H1 (cell line): ENCODE results near the gene INPP4B. TPM values are rescaled to one million over a fixed set of nuclear protein-coding genes. Genes with fewer than 3 reads are reported as not detected.

ENCODE experiments used
- CTCF ChIA-PET: fragments of 300-600 bp; sonication (Branson Sonifier 250); formaldehyde crosslinking; loops from one replicate; lab custom pipeline; 2021; ENCODE audit not compliant: partially characterized antibody; lab: Charles Lee
- POLR2A ChIA-PET: fragments of 300-600 bp; sonication (Branson Sonifier 250); formaldehyde crosslinking; loops from one replicate; lab custom pipeline; 2021; ENCODE audit warnings: inconsistent platforms; ENCODE audit not compliant: partially characterized antibody; lab: Charles Lee
- DNase-seq, 2 experiments: peaks; one replicate each; pipeline versions ENCODE4 v3.0.0 to v3.0.0-alpha.2; 2010 to 2022; ENCODE audit warnings: low spot score in 2 of 2, low read depth in 1 of 2, mixed read lengths in 1 of 2
- FAIRE-seq: peaks from 2 replicates; lab custom pipeline; 2011; peaks lifted over from hg19 to GRCh38; lab: Jason Lieb, UNC
- H2AFZ ChIP-seq: 2 replicates; pipeline ENCODE4 v1.8.1; 2012; ENCODE audit warnings: low read length, inconsistent platforms
- H2AK5ac ChIP-seq: 2 replicates; pipeline ENCODE4 v1.6.1; 2013; ENCODE audit warnings: low read depth, low read length
- H2BK120ac ChIP-seq: replicated peaks from 2 replicates; pipeline ENCODE3; 2013; ENCODE audit warnings: low read depth, low read length, inconsistent platforms
- H2BK12ac ChIP-seq: 2 replicates; pipeline ENCODE4 v1.6.1; 2013; ENCODE audit warnings: low read depth, low read length
- H2BK15ac ChIP-seq: 2 replicates; pipeline ENCODE4 v1.6.1; 2013; ENCODE audit warnings: low read length
- H2BK20ac ChIP-seq: 2 replicates; pipeline ENCODE4 v1.6.1; 2013; ENCODE audit warnings: low read length
- H2BK5ac ChIP-seq: 2 replicates; pipeline ENCODE4 v1.6.1; 2013; ENCODE audit warnings: low read depth, low read length
- H3K14ac ChIP-seq: 2 replicates; pipeline ENCODE4 v1.6.1; 2013; ENCODE audit warnings: inconsistent platforms; ENCODE audit not compliant: insufficient read length
- H3K18ac ChIP-seq: 2 replicates; pipeline ENCODE4 v1.6.1; 2013; ENCODE audit warnings: low read length; ENCODE audit errors: extremely low read depth
- H3K23ac ChIP-seq: 2 replicates; pipeline ENCODE4 v1.6.1; 2013; ENCODE audit warnings: inconsistent platforms; ENCODE audit not compliant: insufficient read length
- H3K23me2 ChIP-seq: 2 replicates; pipeline ENCODE4 v1.6.1; 2013; ENCODE audit warnings: low read depth, low read length
- H3K27ac ChIP-seq: 2 replicates; pipeline ENCODE4 v1.6.1; 2011; ENCODE audit warnings: low read depth, low read length, inconsistent platforms
- H3K27me3 ChIP-seq, 4 experiments: replicated peaks in 1 of 4; 1 replicate in 1 of 4; 2 replicates in 3 of 4; pipeline versions ENCODE4 v1.6.1 to v1.8.1; 2011 to 2013; ENCODE audit warnings: low read length in 3 of 4, mild to moderate bottlenecking in 3 of 4, inconsistent platforms in 2 of 4, mixed read lengths in 2 of 4, moderate library complexity in 1 of 4; ENCODE audit not compliant: control insufficient read depth in 3 of 4, insufficient read depth in 3 of 4; ENCODE audit errors: extremely low read depth in 1 of 4
- H3K36me3 ChIP-seq, 4 experiments: 2 replicates each; pipeline versions ENCODE4 v1.6.1 to v1.8.1; 2011 to 2013; ENCODE audit warnings: mild to moderate bottlenecking in 4 of 4, low read length in 3 of 4, moderate library complexity in 2 of 4, control low read depth in 1 of 4, inconsistent platforms in 1 of 4; ENCODE audit not compliant: insufficient read depth in 4 of 4, control insufficient read depth in 2 of 4
- H3K4ac ChIP-seq: replicated peaks from 2 replicates; pipeline ENCODE3; 2013; ENCODE audit warnings: low read length, low read depth, mixed read lengths, inconsistent platforms; ENCODE audit not compliant: insufficient read length
- H3K4me1 ChIP-seq, 4 experiments: replicated peaks in 1 of 4; 1 replicate in 1 of 4; 2 replicates in 3 of 4; pipeline versions ENCODE4 v1.6.1 to v1.8.1; 2011 to 2013; ENCODE audit warnings: low read length in 3 of 4, inconsistent platforms in 2 of 4, mixed read lengths in 1 of 4; ENCODE audit not compliant: insufficient read depth in 4 of 4, control insufficient read depth in 3 of 4
- H3K4me2 ChIP-seq, 2 experiments: 2 replicates each; pipeline versions ENCODE4 v1.6.1 to v1.8.1; 2011 to 2013; ENCODE audit warnings: low read depth in 2 of 2, low read length in 2 of 2, control low read depth in 1 of 2, inconsistent platforms in 1 of 2, mild to moderate bottlenecking in 1 of 2; ENCODE audit not compliant: insufficient read depth in 1 of 2
- H3K4me3 ChIP-seq, 4 experiments: fragments of 200-600, 300-600 bp in 1 of 4; sonication (generic), shearing (Covaris generic), sonication (Bioruptor Twin) in 1 of 4; 2 replicates each; pipeline versions ENCODE4 v1.5.1 to v1.8.1; 2011 to 2016; ENCODE audit warnings: low read length in 4 of 4, low read depth in 3 of 4, control low read depth in 2 of 4, inconsistent platforms in 2 of 4, mild to moderate bottlenecking in 2 of 4, mixed read lengths in 1 of 4, moderate library complexity in 1 of 4; ENCODE audit not compliant: insufficient read depth in 2 of 4; ENCODE audit errors: extremely low read depth in 1 of 4
- H3K56ac ChIP-seq: replicated peaks from 2 replicates; pipeline ENCODE3; 2013; ENCODE audit warnings: low read depth, mild to moderate bottlenecking, mixed read lengths, low read length, inconsistent platforms; ENCODE audit not compliant: insufficient read length
- H3K79me1 ChIP-seq: 2 replicates; pipeline ENCODE4 v1.6.1; 2013; ENCODE audit warnings: low read depth, low read length, control low read depth
- H3K79me2 ChIP-seq, 2 experiments: 2 replicates each; pipeline versions ENCODE4 v1.6.1 to v1.8.1; 2012 to 2013; ENCODE audit warnings: low read length in 2 of 2, mild to moderate bottlenecking in 2 of 2, inconsistent platforms in 1 of 2; ENCODE audit not compliant: insufficient read depth in 2 of 2, control insufficient read depth in 1 of 2
- H3K9ac ChIP-seq, 4 experiments: replicated peaks in 1 of 4; 1 replicate in 1 of 4; 2 replicates in 3 of 4; pipeline versions ENCODE4 v1.6.1 to v1.8.1; 2011 to 2013; ENCODE audit warnings: low read depth in 3 of 4, low read length in 3 of 4, control low read depth in 2 of 4, mild to moderate bottlenecking in 2 of 4, moderate library complexity in 2 of 4, inconsistent platforms in 1 of 4; ENCODE audit errors: extremely low read depth in 1 of 4
- H3K9me3 ChIP-seq, 2 experiments: 2 replicates each; pipeline versions ENCODE4 v1.6.1 to v1.8.1; 2012 to 2013; ENCODE audit warnings: mild to moderate bottlenecking in 2 of 2, moderate library complexity in 2 of 2, control low read depth in 1 of 2, inconsistent platforms in 1 of 2, low read depth in 1 of 2, low read length in 1 of 2, mixed read lengths in 1 of 2; ENCODE audit not compliant: insufficient read depth in 2 of 2
- H4K20me1 ChIP-seq, 2 experiments: replicated peaks in 1 of 2; 2 replicates each; pipeline versions ENCODE3 to v1.8.1; 2011 to 2013; ENCODE audit warnings: inconsistent platforms in 2 of 2, low read length in 2 of 2, mild to moderate bottlenecking in 1 of 2; ENCODE audit not compliant: insufficient read depth in 2 of 2, control insufficient read depth in 1 of 2
- H4K5ac ChIP-seq: 2 replicates; pipeline ENCODE4 v1.6.1; 2013; ENCODE audit warnings: low read length, low read depth, mixed read lengths, inconsistent platforms; ENCODE audit not compliant: insufficient read length
- H4K8ac ChIP-seq: 2 replicates; pipeline ENCODE4 v1.8.0; 2013; ENCODE audit warnings: mild to moderate bottlenecking, moderate library complexity, low read length, inconsistent platforms; ENCODE audit not compliant: insufficient read depth; ENCODE audit errors: extremely low read depth
- H4K91ac ChIP-seq: replicated peaks from 2 replicates; pipeline ENCODE3; 2013; ENCODE audit warnings: low read length, mixed read lengths, inconsistent platforms; ENCODE audit not compliant: insufficient read length
- BACH1 ChIP-seq: IDR thresholded peaks from 2 replicates; pipeline ENCODE4 v1.6.1; 2012; ENCODE audit warnings: low read length, improper control_type of control experiment
- EGR1 ChIP-seq: IDR thresholded peaks from 2 replicates; pipeline ENCODE4 v1.6.1; 2011; ENCODE audit warnings: low read depth, low read length, borderline replicate concordance
- JUND ChIP-seq: IDR thresholded peaks from 2 replicates; pipeline ENCODE4 v1.6.1; 2011; ENCODE audit warnings: mild to moderate bottlenecking, improper control_type of control experiment, low read length
- POU5F1 ChIP-seq: IDR thresholded peaks from 2 replicates; pipeline ENCODE4 v1.6.1; 2011; ENCODE audit warnings: low read depth, mild to moderate bottlenecking, low read length, moderate library complexity
- SUZ12 ChIP-seq: fragments of 200-600 bp; sonication (generic); IDR thresholded peaks from 2 replicates; pipeline ENCODE4 v1.6.1; 2012; ENCODE audit warnings: mild to moderate bottlenecking, inconsistent platforms, low read length, moderate library complexity, mixed read lengths
- WGBS, 2 experiments: shearing (Covaris generic) in 1 of 2; methylation state at CpG; one replicate each; pipeline versions ENCODE4 v1.1.6 to v1.1.7; 2013 to 2015; ENCODE audit warnings: low lambda C conversion rate in 2 of 2, mixed read lengths in 2 of 2, inconsistent platforms in 1 of 2, low coverage in 1 of 2, missing lambda C conversion rate in 1 of 2; ENCODE audit not compliant: insufficient replicate concordance in 2 of 2, insufficient coverage in 1 of 2, insufficient read length in 1 of 2; ENCODE audit errors: extremely low coverage in 1 of 2, missing lambda C conversion rate in 1 of 2; 5-methylcytosine and 5-hydroxymethylcytosine counted together
- polyA plus RNA-seq, 7 experiments: library from polyadenylated mRNA; depleted of rRNA in 3 of 7; stranded (reverse) in 5 of 7; unstranded in 2 of 7; fragments of >200 nt in 5 of 7; fragments of 200-250 nt in 2 of 7; gene quantifications; 1 replicate in 5 of 7; 2 replicates in 1 of 7; 4 replicates in 1 of 7; pipeline versions ENCODE4 v1.2.1 to v1.2.3, GENCODE V29; 2011 to 2013; ENCODE audit warnings: missing spikeins in 2 of 7, mixed read lengths in 2 of 7
- total RNA-seq: library from RNA; stranded (reverse); fragmentation: NEBNext Ultra II Directional; extraction: Animal tissue kit (Norgen Biotek cat#: 25700); gene quantifications from 2 replicates; pipeline ENCODE4 v1.2.1, GENCODE V29; 2021

INPP4B gene
- total and polyA plus RNA-seq, 2 of the 8 experiments (the other 6 are each of a cell fraction or from before 2014, with no cell fraction given) = 0.11 to 0.54 TPM

- H3K23me2 ChIP-seq = no peaks in the 10 kb centered on the region
- ChIA-PET CTCF (interaction anchor here (0.7 to 1.0 kb wide), 2 partner anchors 192 to 1205 kb away, joined by 3 read pairs; no protein-coding TSS in a partner anchor), POLR2A (no interaction called here)
- H3K79me2 ChIP-seq = no peaks in the 10 kb centered on the region
- H3K4me2 ChIP-seq = no peak overlapping the region
- H2BK5ac ChIP-seq = no peak overlapping the region
- H3K4me3 ChIP-seq = no peak overlapping the region
- no peaks in the 10 kb centered on the region for H3K27me3 ChIP-seq
- no peak overlapping the region for H2AK5ac ChIP-seq
- H3K4ac ChIP-seq = no peak overlapping the region
- H3K79me1 ChIP-seq = no peaks in the 10 kb centered on the region
- no peak overlapping the region for H3K9ac ChIP-seq
- H4K5ac ChIP-seq = no peak overlapping the region
- H3K27ac ChIP-seq = no peak overlapping the region
- no peak overlapping the region for H2BK120ac ChIP-seq
- H3K36me3 ChIP-seq = no peaks in the 10 kb centered on the region
- H3K14ac ChIP-seq = no peak overlapping the region
- no peaks in the 10 kb centered on the region for H3K4me1 ChIP-seq
- no peak overlapping the region for H4K8ac ChIP-seq
- H3K23ac ChIP-seq = no peak overlapping the region
- no peak overlapping the region for H2BK15ac ChIP-seq
- H3K9me3 ChIP-seq = no peaks in the 10 kb centered on the region
- H4K20me1 ChIP-seq = no peaks in the 10 kb centered on the region
- H2AFZ ChIP-seq = no peak overlapping the region
- WGBS, 2 experiments = 93% methylated on average over 4 of the region's 4 CpGs; no CpG with 5 or more reads in 1 of the 2 experiments
- no peak for TF ChIP-seq EGR1
- TF ChIP-seq SUZ12 = no peak
- no peak for TF ChIP-seq JUND
- TF ChIP-seq POU5F1 = no peak
- no peak for TF ChIP-seq BACH1
- no peak overlapping the region for H3K56ac ChIP-seq
- H2BK20ac ChIP-seq = no peak overlapping the region
- no peak for FAIRE-seq
- H3K18ac ChIP-seq = no peak overlapping the region
- H2BK12ac ChIP-seq = no peak overlapping the region
- no peak for DNase-seq
- no peak overlapping the region for H4K91ac ChIP-seq
These were observed 755.0 kb downstream of the INPP4B start for GRCh38 chr4:142091085-142091513.
